ENCODE data around the gene GLIS1.

DNA sequence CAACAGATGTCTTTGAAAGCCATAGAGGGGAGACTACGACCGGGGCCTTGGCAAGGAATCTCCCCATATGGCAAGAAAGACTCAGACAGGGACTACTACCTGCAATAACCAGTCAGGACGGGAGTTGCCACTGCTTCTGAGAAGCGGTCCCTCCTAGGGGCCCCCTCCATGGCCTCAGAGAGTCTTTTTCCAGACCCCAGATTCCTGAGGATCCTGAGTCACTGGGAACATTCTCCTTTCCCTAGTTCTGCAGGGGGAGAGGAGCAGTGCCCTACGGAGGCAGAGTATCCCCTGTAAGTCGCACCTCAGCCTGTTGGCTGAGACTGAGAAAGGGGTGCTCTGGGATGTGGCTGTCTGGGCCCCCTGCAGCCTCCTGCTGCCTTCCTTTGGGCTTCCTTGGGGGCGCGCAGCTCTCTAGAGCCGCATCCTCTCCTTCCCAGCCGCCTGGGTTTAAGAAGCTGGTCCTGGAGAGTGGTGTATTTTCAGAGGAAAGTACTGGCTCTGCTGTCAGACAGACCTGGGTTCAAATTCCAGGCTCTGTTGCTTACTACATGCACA, 7.8 kb downstream of the GLIS1 start:
- TF ChIP-seq, protein P1, sequence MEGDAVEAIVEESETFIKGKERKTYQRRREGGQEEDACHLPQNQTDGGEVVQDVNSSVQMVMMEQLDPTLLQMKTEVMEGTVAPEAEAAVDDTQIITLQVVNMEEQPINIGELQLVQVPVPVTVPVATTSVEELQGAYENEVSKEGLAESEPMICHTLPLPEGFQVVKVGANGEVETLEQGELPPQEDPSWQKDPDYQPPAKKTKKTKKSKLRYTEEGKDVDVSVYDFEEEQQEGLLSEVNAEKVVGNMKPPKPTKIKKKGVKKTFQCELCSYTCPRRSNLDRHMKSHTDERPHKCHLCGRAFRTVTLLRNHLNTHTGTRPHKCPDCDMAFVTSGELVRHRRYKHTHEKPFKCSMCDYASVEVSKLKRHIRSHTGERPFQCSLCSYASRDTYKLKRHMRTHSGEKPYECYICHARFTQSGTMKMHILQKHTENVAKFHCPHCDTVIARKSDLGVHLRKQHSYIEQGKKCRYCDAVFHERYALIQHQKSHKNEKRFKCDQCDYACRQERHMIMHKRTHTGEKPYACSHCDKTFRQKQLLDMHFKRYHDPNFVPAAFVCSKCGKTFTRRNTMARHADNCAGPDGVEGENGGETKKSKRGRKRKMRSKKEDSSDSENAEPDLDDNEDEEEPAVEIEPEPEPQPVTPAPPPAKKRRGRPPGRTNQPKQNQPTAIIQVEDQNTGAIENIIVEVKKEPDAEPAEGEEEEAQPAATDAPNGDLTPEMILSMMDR (conservative IDR thresholded peaks at IDR 0.05), result no peak
- TF ChIP-seq EZH2 (IDR thresholded peaks at IDR 0.05; ENCODE audit: low read depth), result no peak

Measured in PC-9 (cell line).